Measurements from ENCODE around the gene ZNF277. TPM values are rescaled to one million over a fixed set of nuclear protein-coding genes. Genes with fewer than 3 reads are reported as not detected.

Gene ZNF277
- total RNA-seq, 4 donors from 2014 or later: 2.2 to 27.6 (median 24.1) TPM

- in situ Hi-C loops (cut with MboI; ENCODE audit: low pct_ligation_motif_present in 1 of 4, low pct_unique_long_range_greater_than_20kb in 1 of 4, low sequenced_read_pairs in 3 of 4) (no loop called here), intact Hi-C loops (cut with DNase I; ENCODE audit: low total_unique reads) (no loop called here)
- no peak for TF ChIP-seq EP300 (IDR thresholded peaks at IDR 0.05; ENCODE audit: low read depth)
- TF ChIP-seq, protein P1, sequence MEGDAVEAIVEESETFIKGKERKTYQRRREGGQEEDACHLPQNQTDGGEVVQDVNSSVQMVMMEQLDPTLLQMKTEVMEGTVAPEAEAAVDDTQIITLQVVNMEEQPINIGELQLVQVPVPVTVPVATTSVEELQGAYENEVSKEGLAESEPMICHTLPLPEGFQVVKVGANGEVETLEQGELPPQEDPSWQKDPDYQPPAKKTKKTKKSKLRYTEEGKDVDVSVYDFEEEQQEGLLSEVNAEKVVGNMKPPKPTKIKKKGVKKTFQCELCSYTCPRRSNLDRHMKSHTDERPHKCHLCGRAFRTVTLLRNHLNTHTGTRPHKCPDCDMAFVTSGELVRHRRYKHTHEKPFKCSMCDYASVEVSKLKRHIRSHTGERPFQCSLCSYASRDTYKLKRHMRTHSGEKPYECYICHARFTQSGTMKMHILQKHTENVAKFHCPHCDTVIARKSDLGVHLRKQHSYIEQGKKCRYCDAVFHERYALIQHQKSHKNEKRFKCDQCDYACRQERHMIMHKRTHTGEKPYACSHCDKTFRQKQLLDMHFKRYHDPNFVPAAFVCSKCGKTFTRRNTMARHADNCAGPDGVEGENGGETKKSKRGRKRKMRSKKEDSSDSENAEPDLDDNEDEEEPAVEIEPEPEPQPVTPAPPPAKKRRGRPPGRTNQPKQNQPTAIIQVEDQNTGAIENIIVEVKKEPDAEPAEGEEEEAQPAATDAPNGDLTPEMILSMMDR (IDR thresholded peaks at IDR 0.05): no peak
- TF ChIP-seq POLR2A (IDR thresholded peaks at IDR 0.05): no peak
- no peak for TF ChIP-seq POLR2AphosphoS5 (IDR thresholded peaks at IDR 0.05)
- H3K4me1 ChIP-seq: peaks cover 0 to 24% (median 4%) of the 10 kb centered on the region in 4 donors
- H3K9me3 ChIP-seq: no peaks in the 10 kb centered on the region
- DNase-seq: no peak
- H3K27ac ChIP-seq: no peak overlapping the region
- no peaks in the 10 kb centered on the region for H3K36me3 ChIP-seq
- H3K27me3 ChIP-seq: no peaks in the 10 kb centered on the region
- no peak overlapping the region for H3K4me3 ChIP-seq
- WGBS, 2 donors (ENCODE audit: low coverage in 1 of 2): 63% methylated on average over 6 of the region's 6 CpGs
Measured at GRCh38 chr7:112162784-112163506, 43.5 kb upstream of the ZNF277 start.

DNA sequence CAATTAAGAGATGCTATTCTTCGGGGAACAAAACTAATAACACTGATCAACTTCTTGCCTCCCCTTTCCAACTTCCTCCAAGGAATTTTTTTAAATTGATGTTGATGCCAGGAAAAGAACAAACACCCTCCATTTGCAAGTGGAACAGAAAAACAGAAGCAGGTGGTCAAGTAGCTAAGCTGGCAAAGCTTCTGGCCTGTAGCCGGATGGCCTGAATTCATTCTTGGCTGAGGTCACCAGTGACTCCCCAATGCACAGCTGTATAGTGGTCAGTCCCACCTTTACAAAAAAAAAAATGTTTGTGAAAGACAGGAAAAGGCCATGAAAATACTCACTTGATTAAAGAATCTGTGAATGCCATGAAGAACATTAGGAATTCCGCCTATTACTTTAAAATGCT lies 39.3 kb upstream of the ZNF277 start:
- Histone ChIP-seq H3K27me3 (no peaks in the 10 kb centered on the region), H3K4me3 (no peak overlapping the region), H3K4me1 (peaks cover 0 to 8% (median 0%) of the 10 kb centered on the region in 4 donors), H3K27ac (no peak overlapping the region), H3K9me3 (no peaks in the 10 kb centered on the region), H3K36me3 (no peaks in the 10 kb centered on the region)
- intact Hi-C loops (cut with DNase I; ENCODE audit: low total_unique reads) (no loop called here), in situ Hi-C loops (cut with MboI; ENCODE audit: low pct_ligation_motif_present in 1 of 4, low pct_unique_long_range_greater_than_20kb in 1 of 4, low sequenced_read_pairs in 3 of 4) (no loop called here)
- no peak for TF ChIP-seq EP300 (IDR thresholded peaks at IDR 0.05; ENCODE audit: low read depth)
- TF ChIP-seq POLR2AphosphoS5 (IDR thresholded peaks at IDR 0.05): no peak
- TF ChIP-seq, protein P1 (IDR thresholded peaks at IDR 0.05): no peak
- TF ChIP-seq POLR2A (IDR thresholded peaks at IDR 0.05): no peak
- no peak for DNase-seq
- 73 to 86% methylated on average over 2 to 3 of the region's 3 CpGs for WGBS, 2 donors (ENCODE audit: low coverage in 1 of 2)

DNA sequence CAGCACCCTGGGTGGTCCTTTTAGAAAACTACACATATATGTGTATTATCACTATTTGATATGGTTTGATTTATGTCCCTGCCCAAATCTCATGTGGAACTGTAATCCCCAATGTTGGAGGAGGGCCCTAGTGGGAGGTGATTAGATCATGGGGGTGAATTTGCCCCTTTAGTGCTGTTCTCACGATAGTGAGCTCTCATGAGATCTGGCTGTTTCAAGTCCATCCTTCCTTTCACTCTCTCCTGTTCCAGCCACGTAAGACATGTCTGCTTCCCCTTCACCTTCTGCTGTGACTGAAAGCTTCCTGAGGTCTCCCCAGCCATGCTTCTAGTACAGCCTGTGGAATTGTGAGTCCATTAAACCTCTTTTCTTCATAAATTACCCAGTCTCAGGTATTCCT lies 37.6 kb upstream of the ZNF277 start:
- no peaks in the 10 kb centered on the region for H3K4me1 ChIP-seq
- TF ChIP-seq, protein P1 (IDR thresholded peaks at IDR 0.05): no peak
- TF ChIP-seq POLR2AphosphoS5 (IDR thresholded peaks at IDR 0.05) (no peak), POLR2A (IDR thresholded peaks at IDR 0.05) (no peak), EP300 (IDR thresholded peaks at IDR 0.05; ENCODE audit: low read depth) (no peak)
- intact Hi-C loops (cut with DNase I; ENCODE audit: low total_unique reads): no loop called here
- H3K4me3 ChIP-seq: no peak overlapping the region
- H3K27ac ChIP-seq: no peak overlapping the region
- H3K27me3 ChIP-seq: no peaks in the 10 kb centered on the region
- H3K9me3 ChIP-seq: no peaks in the 10 kb centered on the region
- in situ Hi-C loops (cut with MboI; ENCODE audit: low pct_ligation_motif_present in 1 of 4, low pct_unique_long_range_greater_than_20kb in 1 of 4, low sequenced_read_pairs in 3 of 4): no loop called here
- DNase-seq: no peak
- 86 to 88% methylated on average over 2 of the region's 2 CpGs for WGBS, 2 donors (ENCODE audit: low coverage in 1 of 2)
- no peaks in the 10 kb centered on the region for H3K36me3 ChIP-seq

DNA sequence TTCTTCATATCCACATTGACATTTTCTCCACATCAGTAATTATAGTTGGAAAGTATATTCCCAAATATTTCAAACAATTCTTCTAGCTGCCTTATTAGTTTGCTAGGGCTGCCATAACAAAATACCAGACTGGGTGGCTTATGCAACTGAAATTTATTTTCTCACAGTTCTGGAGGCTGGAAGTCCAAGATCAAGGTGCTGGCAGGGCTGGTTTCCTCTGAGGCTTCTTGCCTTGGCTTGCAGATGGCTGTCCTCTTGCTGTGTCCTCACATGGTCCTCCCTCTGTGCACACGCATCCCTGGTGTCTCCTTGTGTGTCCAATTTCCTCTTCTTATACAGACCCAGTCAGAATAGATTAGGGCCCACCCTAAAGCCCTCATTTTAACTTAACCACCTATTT lies 34.8 kb upstream of the ZNF277 start:
- TF ChIP-seq POLR2A (IDR thresholded peaks at IDR 0.05): no peak
- TF ChIP-seq, protein P1 (IDR thresholded peaks at IDR 0.05): no peak
- no peak for TF ChIP-seq EP300 (IDR thresholded peaks at IDR 0.05; ENCODE audit: low read depth)
- no peak for TF ChIP-seq POLR2AphosphoS5 (IDR thresholded peaks at IDR 0.05)
- no peaks in the 10 kb centered on the region for H3K36me3 ChIP-seq
- H3K27me3 ChIP-seq: no peaks in the 10 kb centered on the region
- no peak for DNase-seq
- WGBS, 2 donors (ENCODE audit: low coverage in 1 of 2): 96% methylated on average over 1 of the region's 1 CpG; no CpG with 5 or more reads in 1 of the 2 donors
- no peaks in the 10 kb centered on the region for H3K9me3 ChIP-seq
- no peak overlapping the region for H3K27ac ChIP-seq
- in situ Hi-C loops (cut with MboI; ENCODE audit: low pct_ligation_motif_present in 1 of 4, low pct_unique_long_range_greater_than_20kb in 1 of 4, low sequenced_read_pairs in 3 of 4) (no loop called here), intact Hi-C loops (cut with DNase I; ENCODE audit: low total_unique reads) (no loop called here)
- H3K4me1 ChIP-seq: no peaks in the 10 kb centered on the region
- H3K4me3 ChIP-seq: no peak overlapping the region

Measured in transverse colon (tissue), 4 donors.